ENCODE data around the gene PERM1.

- TF ChIP-seq, protein P1, sequence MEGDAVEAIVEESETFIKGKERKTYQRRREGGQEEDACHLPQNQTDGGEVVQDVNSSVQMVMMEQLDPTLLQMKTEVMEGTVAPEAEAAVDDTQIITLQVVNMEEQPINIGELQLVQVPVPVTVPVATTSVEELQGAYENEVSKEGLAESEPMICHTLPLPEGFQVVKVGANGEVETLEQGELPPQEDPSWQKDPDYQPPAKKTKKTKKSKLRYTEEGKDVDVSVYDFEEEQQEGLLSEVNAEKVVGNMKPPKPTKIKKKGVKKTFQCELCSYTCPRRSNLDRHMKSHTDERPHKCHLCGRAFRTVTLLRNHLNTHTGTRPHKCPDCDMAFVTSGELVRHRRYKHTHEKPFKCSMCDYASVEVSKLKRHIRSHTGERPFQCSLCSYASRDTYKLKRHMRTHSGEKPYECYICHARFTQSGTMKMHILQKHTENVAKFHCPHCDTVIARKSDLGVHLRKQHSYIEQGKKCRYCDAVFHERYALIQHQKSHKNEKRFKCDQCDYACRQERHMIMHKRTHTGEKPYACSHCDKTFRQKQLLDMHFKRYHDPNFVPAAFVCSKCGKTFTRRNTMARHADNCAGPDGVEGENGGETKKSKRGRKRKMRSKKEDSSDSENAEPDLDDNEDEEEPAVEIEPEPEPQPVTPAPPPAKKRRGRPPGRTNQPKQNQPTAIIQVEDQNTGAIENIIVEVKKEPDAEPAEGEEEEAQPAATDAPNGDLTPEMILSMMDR (IDR thresholded peaks at IDR 0.05), result no peak
- TF ChIP-seq SMAD3 (CRISPR knock-in tag; IDR thresholded peaks at IDR 0.05; ENCODE audit: borderline replicate concordance), result no peak
These were observed 11.5 kb downstream of the PERM1 start for GRCh38 chr1:970242-970972.

All from WTC11 (cell line).